ENCODE measurements around the gene FBRS. TPM values are rescaled to one million over a fixed set of nuclear protein-coding genes. Genes with fewer than 3 reads are reported as not detected.

Gene FBRS
- total and polyA plus RNA-seq, 2 donors (not counting 1 experiment from before 2014, with no cell fraction given) = 5.5 to 20.8 TPM

- Histone ChIP-seq H3K9ac (ENCODE audit: insufficient read depth, low read length) (no peak overlapping the region), H3K4me2 (ENCODE audit: extremely low read depth, insufficient read depth, low read length) (no peak overlapping the region), H3K27me3 (ENCODE audit: control insufficient read depth, insufficient read depth, low read length) (peaks cover 12% of the 10 kb centered on the region), H4K20me1 (ENCODE audit: control insufficient read depth, extremely low read depth, insufficient read depth, low read length) (no peaks in the 10 kb centered on the region), H3K79me2 (ENCODE audit: control insufficient read depth, insufficient read depth, low read length) (no peaks in the 10 kb centered on the region), H3K9me3 (ENCODE audit: control insufficient read depth, insufficient read depth, low read depth, low read length) (no peaks in the 10 kb centered on the region), H3K4me3 (replicated peaks in 1 of 4; ENCODE audit: control extremely low read depth in 1 of 4, insufficient read depth in 1 of 4, low read depth in 3 of 4, low read length in 4 of 4) (no peak overlapping the region), H2AFZ (ENCODE audit: low read length) (no peak overlapping the region), H3K36me3 (ENCODE audit: control insufficient read depth, insufficient read depth, low read length) (no peaks in the 10 kb centered on the region), H3K4me1 (ENCODE audit: control insufficient read depth, extremely low read depth, insufficient read depth, low read length) (no peaks in the 10 kb centered on the region), H3K27ac (ENCODE audit: insufficient read depth, low read length) (no peak overlapping the region)
- no peak for TF ChIP-seq CTCF (conservative IDR thresholded peaks at IDR 0.05 in 1 of 2, IDR thresholded peaks at IDR 0.05 in 1 of 2; ENCODE audit: low read depth in 1 of 2, low read length in 2 of 2)
- no peak for TF ChIP-seq EZH2 (IDR thresholded peaks at IDR 0.05; ENCODE audit: low read length, missing control alignments)
- DNase-seq (ENCODE audit: low read depth in 2 of 2) = no peak
These were observed 38.6 kb upstream of the FBRS start for GRCh38 chr16:30619638-30620037.

DNA sequence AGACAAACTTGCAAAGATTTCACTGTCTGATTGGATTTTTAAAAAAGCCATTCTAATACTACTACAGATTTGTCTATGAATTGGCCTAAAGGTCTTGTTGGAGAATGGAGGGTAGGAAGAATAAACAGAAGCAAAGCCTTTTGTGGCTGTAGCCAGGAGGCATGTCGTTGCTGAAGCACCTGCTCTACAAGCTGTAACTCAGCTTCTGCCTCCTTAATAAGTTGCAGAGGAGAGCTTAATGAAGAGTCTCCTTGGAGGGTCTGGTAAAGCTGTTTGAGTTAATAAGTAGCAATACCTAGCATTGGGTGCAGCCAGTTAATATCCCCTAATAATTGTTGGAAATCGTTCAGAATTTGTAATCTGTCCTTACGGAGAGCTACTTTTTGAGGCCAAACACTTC, 38.1 kb upstream of the FBRS start:
- DNase-seq (ENCODE audit: low read depth in 2 of 2) = no peak
- no peak for TF ChIP-seq EZH2 (IDR thresholded peaks at IDR 0.05; ENCODE audit: low read length, missing control alignments)
- no peak for TF ChIP-seq CTCF (conservative IDR thresholded peaks at IDR 0.05 in 1 of 2, IDR thresholded peaks at IDR 0.05 in 1 of 2; ENCODE audit: low read depth in 1 of 2, low read length in 2 of 2)
- Histone ChIP-seq H3K27me3 (ENCODE audit: control insufficient read depth, insufficient read depth, low read length) (peaks cover 12% of the 10 kb centered on the region), H3K9me3 (ENCODE audit: control insufficient read depth, insufficient read depth, low read depth, low read length) (no peaks in the 10 kb centered on the region), H3K9ac (ENCODE audit: insufficient read depth, low read length) (no peak overlapping the region), H3K79me2 (ENCODE audit: control insufficient read depth, insufficient read depth, low read length) (no peaks in the 10 kb centered on the region), H4K20me1 (ENCODE audit: control insufficient read depth, extremely low read depth, insufficient read depth, low read length) (no peaks in the 10 kb centered on the region), H3K4me3 (replicated peaks in 1 of 4; ENCODE audit: control extremely low read depth in 1 of 4, insufficient read depth in 1 of 4, low read depth in 3 of 4, low read length in 4 of 4) (no peak overlapping the region), H3K4me2 (ENCODE audit: extremely low read depth, insufficient read depth, low read length) (no peak overlapping the region), H2AFZ (ENCODE audit: low read length) (no peak overlapping the region), H3K36me3 (ENCODE audit: control insufficient read depth, insufficient read depth, low read length) (no peaks in the 10 kb centered on the region), H3K4me1 (ENCODE audit: control insufficient read depth, extremely low read depth, insufficient read depth, low read length) (no peaks in the 10 kb centered on the region), H3K27ac (ENCODE audit: insufficient read depth, low read length) (no peak overlapping the region)

- DNase-seq (ENCODE audit: low read depth in 2 of 2) = peak in 1 of 2 donors; percentile 54
- Histone ChIP-seq H3K27ac (ENCODE audit: insufficient read depth, low read length) (no peak overlapping the region), H3K4me2 (ENCODE audit: extremely low read depth, insufficient read depth, low read length) (no peak overlapping the region), H4K20me1 (ENCODE audit: control insufficient read depth, extremely low read depth, insufficient read depth, low read length) (no peaks in the 10 kb centered on the region), H3K4me1 (ENCODE audit: control insufficient read depth, extremely low read depth, insufficient read depth, low read length) (no peaks in the 10 kb centered on the region), H3K9me3 (ENCODE audit: control insufficient read depth, insufficient read depth, low read depth, low read length) (no peaks in the 10 kb centered on the region), H3K79me2 (ENCODE audit: control insufficient read depth, insufficient read depth, low read length) (no peaks in the 10 kb centered on the region), H3K4me3 (replicated peaks in 1 of 4; ENCODE audit: control extremely low read depth in 1 of 4, insufficient read depth in 1 of 4, low read depth in 3 of 4, low read length in 4 of 4) (no peak overlapping the region), H3K9ac (ENCODE audit: insufficient read depth, low read length) (no peak overlapping the region), H2AFZ (ENCODE audit: low read length) (no peak overlapping the region), H3K27me3 (ENCODE audit: control insufficient read depth, insufficient read depth, low read length) (peaks cover 12% of the 10 kb centered on the region), H3K36me3 (ENCODE audit: control insufficient read depth, insufficient read depth, low read length) (no peaks in the 10 kb centered on the region)
- TF ChIP-seq EZH2 (IDR thresholded peaks at IDR 0.05; ENCODE audit: low read length, missing control alignments) = no peak
- TF ChIP-seq CTCF (conservative IDR thresholded peaks at IDR 0.05 in 1 of 2, IDR thresholded peaks at IDR 0.05 in 1 of 2; ENCODE audit: low read depth in 1 of 2, low read length in 2 of 2) = no peak
These were observed 36.5 kb upstream of the FBRS start for GRCh38 chr16:30621765-30622164.

All from fibroblast of lung (primary cell).